ENCODE results near the gene PDPR. TPM values are rescaled to one million over a fixed set of nuclear protein-coding genes. Genes with fewer than 3 reads are reported as not detected.

The PDPR gene
- total RNA-seq, 1 donor from 2014 or later, result 30.4 TPM

DNA sequence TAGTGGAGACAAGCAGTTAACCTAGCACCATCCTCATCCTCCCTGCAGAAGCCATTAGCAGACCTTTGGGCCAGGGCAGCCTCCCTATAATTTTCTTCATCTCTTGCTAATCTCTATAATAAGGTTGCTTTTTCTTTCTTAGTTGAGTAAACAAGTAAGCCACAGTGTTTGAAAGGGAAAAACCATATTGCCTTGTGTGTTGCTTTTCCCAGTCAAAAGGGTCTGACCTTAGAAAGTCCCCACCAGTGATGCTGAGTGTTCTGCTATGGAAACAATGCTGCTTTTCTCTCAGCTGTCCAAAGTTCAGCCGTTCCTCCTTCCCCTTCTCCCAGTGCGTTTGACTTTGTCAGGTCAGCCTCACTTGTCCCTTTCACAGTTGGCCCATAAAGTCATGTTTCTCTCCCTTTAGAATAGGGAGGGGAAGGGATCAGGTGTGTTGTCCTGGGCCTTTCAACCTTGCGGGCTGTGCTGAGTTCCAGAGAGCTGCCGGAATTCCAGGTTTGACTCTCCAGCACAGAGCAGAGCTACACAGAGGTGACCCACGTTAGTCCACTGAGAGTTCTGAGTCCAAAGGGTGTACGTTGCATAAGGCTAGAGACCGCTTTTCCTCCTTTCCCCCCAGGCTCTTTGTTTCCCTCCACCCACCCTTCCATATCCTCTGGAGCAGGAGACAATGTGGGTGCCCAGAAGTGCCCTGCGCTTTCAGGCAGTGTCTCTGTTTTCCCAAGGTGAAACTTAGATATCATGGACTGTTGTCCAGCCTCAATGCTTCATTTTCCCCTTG, 43.5 kb downstream of the PDPR start:
- no peak for DNase-seq (ENCODE audit: extremely low spot score, unreplicated experiment)
- no peak overlapping the region for H3K4me3 Mint-ChIP-seq (ENCODE audit: unreplicated experiment)

DNA sequence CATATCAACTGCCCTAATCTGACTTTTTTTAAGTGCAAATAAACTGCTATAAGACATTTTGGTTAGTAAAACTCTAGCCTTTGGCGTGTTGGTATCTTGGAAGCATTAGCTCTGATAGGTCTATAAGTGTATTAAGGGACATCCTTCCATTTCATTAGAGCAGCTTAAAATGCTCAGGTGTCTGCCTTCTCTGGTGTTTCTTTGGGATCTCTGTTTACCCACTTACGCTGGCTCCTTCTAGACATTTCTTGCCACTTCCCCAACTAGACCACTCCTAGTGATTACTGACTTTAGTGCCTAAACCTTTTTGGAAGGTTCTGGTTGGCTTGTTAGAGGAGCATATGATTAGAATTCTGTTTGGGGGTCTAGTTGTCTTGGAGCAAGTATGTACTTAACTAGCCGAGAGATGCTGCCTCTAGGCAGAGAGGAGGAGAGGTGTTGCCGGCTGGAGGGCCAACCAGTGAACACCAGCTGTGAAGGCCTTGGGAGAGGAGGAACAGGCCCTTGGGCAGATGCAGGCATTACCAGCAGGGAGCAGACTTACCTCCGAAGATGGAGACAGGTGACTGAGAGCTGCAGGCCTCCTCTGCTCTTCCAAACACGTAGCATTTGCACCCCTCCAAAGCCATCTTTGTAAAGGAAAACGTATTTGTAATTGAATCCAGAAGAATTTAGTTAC, 44.3 kb downstream of the PDPR start:
- H3K4me3 Mint-ChIP-seq (ENCODE audit: unreplicated experiment), result no peak overlapping the region
- no peak overlapping the region for H3K27ac Mint-ChIP-seq (ENCODE audit: unreplicated experiment)
- H3K27me3 Mint-ChIP-seq (ENCODE audit: unreplicated experiment), result no peaks in the 10 kb centered on the region
- no peak for DNase-seq (ENCODE audit: extremely low spot score, unreplicated experiment)
- H3K9me3 Mint-ChIP-seq (ENCODE audit: unreplicated experiment), result no peaks in the 10 kb centered on the region
- H3K4me1 Mint-ChIP-seq (ENCODE audit: unreplicated experiment), result peaks cover 1% of the 10 kb centered on the region
- H3K36me3 Mint-ChIP-seq (ENCODE audit: unreplicated experiment), result peaks cover 19% of the 10 kb centered on the region
- TF ChIP-seq CTCF (IDR thresholded peaks at IDR 0.05), result no peak

More for the DNA sequence above, 43.5 kb downstream of the PDPR start:
- peaks cover 22% of the 10 kb centered on the region for H3K36me3 Mint-ChIP-seq (ENCODE audit: unreplicated experiment)
- TF ChIP-seq CTCF (IDR thresholded peaks at IDR 0.05), result no peak
- H3K4me1 Mint-ChIP-seq (ENCODE audit: unreplicated experiment), result peaks cover 3% of the 10 kb centered on the region
- H3K27ac Mint-ChIP-seq (ENCODE audit: unreplicated experiment), result no peak overlapping the region
- no peaks in the 10 kb centered on the region for H3K27me3 Mint-ChIP-seq (ENCODE audit: unreplicated experiment)
- H3K9me3 Mint-ChIP-seq (ENCODE audit: unreplicated experiment), result no peaks in the 10 kb centered on the region

- no peak for DNase-seq (ENCODE audit: extremely low spot score, unreplicated experiment)
- peaks cover 11% of the 10 kb centered on the region for H3K36me3 Mint-ChIP-seq (ENCODE audit: unreplicated experiment)
- no peak overlapping the region for H3K4me3 Mint-ChIP-seq (ENCODE audit: unreplicated experiment)
- H3K27ac Mint-ChIP-seq (ENCODE audit: unreplicated experiment), result no peak overlapping the region
- no peaks in the 10 kb centered on the region for H3K9me3 Mint-ChIP-seq (ENCODE audit: unreplicated experiment)
- TF ChIP-seq CTCF (IDR thresholded peaks at IDR 0.05), result no peak
- no peaks in the 10 kb centered on the region for H3K27me3 Mint-ChIP-seq (ENCODE audit: unreplicated experiment)
- H3K4me1 Mint-ChIP-seq (ENCODE audit: unreplicated experiment), result no peaks in the 10 kb centered on the region
Measured at GRCh38 chr16:70159355-70160348, 45.5 kb downstream of the PDPR start.

DNA sequence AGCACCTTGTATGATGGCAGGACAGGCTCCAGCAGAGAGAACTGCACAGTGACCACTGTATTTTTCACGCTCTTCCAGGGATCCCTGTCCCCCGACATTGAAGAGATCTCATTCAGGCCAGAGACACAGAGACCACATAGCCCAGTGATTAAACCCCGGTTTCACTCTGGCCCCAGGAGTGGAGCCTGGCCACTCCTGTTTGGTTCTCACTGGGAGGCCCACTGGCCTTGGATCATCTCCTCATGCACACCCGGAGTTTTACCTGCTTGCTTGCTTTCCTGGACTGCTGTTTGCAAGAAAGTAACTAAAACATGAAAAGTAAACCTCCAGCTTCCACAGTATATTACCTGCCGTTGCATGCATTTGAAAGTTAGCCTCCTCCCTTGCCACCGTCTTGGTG, 46.3 kb downstream of the PDPR start:
- Mint-ChIP-seq H3K36me3 (ENCODE audit: unreplicated experiment) (peaks cover 11% of the 10 kb centered on the region), H3K4me3 (ENCODE audit: unreplicated experiment) (no peak overlapping the region), H3K9me3 (ENCODE audit: unreplicated experiment) (no peaks in the 10 kb centered on the region), H3K27ac (ENCODE audit: unreplicated experiment) (no peak overlapping the region), H3K27me3 (ENCODE audit: unreplicated experiment) (no peaks in the 10 kb centered on the region), H3K4me1 (ENCODE audit: unreplicated experiment) (peaks cover 1% of the 10 kb centered on the region)
- no peak for DNase-seq (ENCODE audit: extremely low spot score, unreplicated experiment)
- TF ChIP-seq CTCF (IDR thresholded peaks at IDR 0.05), result no peak
